Fibroblast of skin of left biceps (primary cell): Measurements from ENCODE around the gene CDK14.

Experiments
- DNase-seq, 2 experiments: peaks; one replicate each; pipeline ENCODE4 v3.0.0-alpha.2; 2013; ENCODE audit warnings: low read depth in 2 of 2

CDK14 gene

GRCh38 chr7:90596671-90597562 is 796 bp downstream of the CDK14 start:
- DNase-seq: no peak

GRCh38 chr7:90597563-90598253 is 1.6 kb downstream of the CDK14 start:
- no peak for DNase-seq

- DNase-seq: no peak
Measured at GRCh38 chr7:90599038-90599437, 2.9 kb downstream of the CDK14 start.

GRCh38 chr7:90599892-90600555 is 3.9 kb downstream of the CDK14 start:
- no peak for DNase-seq

GRCh38 chr7:90602303-90602702 is 6.2 kb downstream of the CDK14 start:
- DNase-seq: no peak

- no peak for DNase-seq
Measured at GRCh38 chr7:90603346-90603745, 7.2 kb downstream of the CDK14 start.

- DNase-seq: no peak
Measured at GRCh38 chr7:90604383-90604782, 8.3 kb downstream of the CDK14 start.

- no peak for DNase-seq
Measured at GRCh38 chr7:90605055-90605454, 8.9 kb downstream of the CDK14 start.

GRCh38 chr7:90607196-90607595 is 11.1 kb downstream of the CDK14 start:
- DNase-seq: no peak

GRCh38 chr7:90610105-90610504 is 14.0 kb downstream of the CDK14 start:
- DNase-seq: no peak

- no peak for DNase-seq
Measured at GRCh38 chr7:90611115-90611514, 15.0 kb downstream of the CDK14 start.

- no peak for DNase-seq
Measured at GRCh38 chr7:90613088-90613498, 17.0 kb downstream of the CDK14 start.

GRCh38 chr7:90617442-90617841 is 21.3 kb downstream of the CDK14 start:
- DNase-seq: no peak

GRCh38 chr7:90618876-90619275 is 22.8 kb downstream of the CDK14 start:
- DNase-seq: no peak

GRCh38 chr7:90621125-90621746 is 25.1 kb downstream of the CDK14 start:
- DNase-seq: no peak

- no peak for DNase-seq
Measured at GRCh38 chr7:90621747-90622140, 25.6 kb downstream of the CDK14 start.

- DNase-seq: no peak
Measured at GRCh38 chr7:90622670-90623069, 26.5 kb downstream of the CDK14 start.

- peak in 1 of 2 experiments; percentile 8 for DNase-seq
Measured at GRCh38 chr7:90624225-90624911, 28.2 kb downstream of the CDK14 start.

GRCh38 chr7:90625051-90625450 is 28.9 kb downstream of the CDK14 start:
- DNase-seq: no peak

GRCh38 chr7:90625562-90625961 is 29.4 kb downstream of the CDK14 start:
- DNase-seq: peak; percentile 72

GRCh38 chr7:90626013-90626412 is 29.9 kb downstream of the CDK14 start:
- DNase-seq: peak in 1 of 2 experiments; percentile 32
